ENCODE data around the gene AMIGO1. TPM values are rescaled to one million over a fixed set of nuclear protein-coding genes. Genes with fewer than 3 reads are reported as not detected.
"Not testable (repeated sequence)": the region's sequence is repeated elsewhere in the genome, so short reads cannot be mapped to it uniquely, and the experiment has no call there.

Gene AMIGO1
- total RNA-seq, 1 donor from 2014 or later, result 19.4 TPM

GRCh38 chr1:109474697-109475096 is 34.8 kb downstream of the AMIGO1 start:
- DNase-seq, result no peak
- intact Hi-C loops (cut with micrococcal nuclease), result no loop called here
- Histone ChIP-seq H3K4me1 (peaks cover 28% of the 10 kb centered on the region), H3K4me3 (no peak overlapping the region), H3K36me3 (peaks cover 18% of the 10 kb centered on the region), H3K9me3 (replicated peaks) (no peaks in the 10 kb centered on the region), H3K27ac (replicated peaks) (no peak overlapping the region), H3K27me3 (ENCODE audit: low read depth) (peaks cover 21% of the 10 kb centered on the region)
- TF ChIP-seq CTCF (IDR thresholded peaks at IDR 0.05; ENCODE audit: borderline replicate concordance), result no peak

GRCh38 chr1:109473284-109474057 is 36.1 kb downstream of the AMIGO1 start:
- peaks cover 30% of the 10 kb centered on the region for H3K27me3 ChIP-seq (ENCODE audit: low read depth)
- intact Hi-C loops (cut with micrococcal nuclease); H3K9me3 ChIP-seq (replicated peaks); H3K27ac ChIP-seq (replicated peaks); H3K4me3 ChIP-seq; DNase-seq: not testable (repeated sequence)
- H3K4me1 ChIP-seq, result peaks cover 28% of the 10 kb centered on the region
- peaks cover 16% of the 10 kb centered on the region for H3K36me3 ChIP-seq

- no peak for DNase-seq
- TF ChIP-seq CTCF (IDR thresholded peaks at IDR 0.05; ENCODE audit: borderline replicate concordance), result no peak
- intact Hi-C loops (cut with micrococcal nuclease), result no loop called here
- peaks cover 33% of the 10 kb centered on the region for H3K4me1 ChIP-seq
- H3K36me3 ChIP-seq, result peaks cover 13% of the 10 kb centered on the region
- no peak overlapping the region for H3K27ac ChIP-seq (replicated peaks)
- H3K4me3 ChIP-seq, result no peak overlapping the region
- H3K27me3 ChIP-seq (ENCODE audit: low read depth), result peaks cover 30% of the 10 kb centered on the region
- H3K9me3 ChIP-seq (replicated peaks), result no peaks in the 10 kb centered on the region
Observed at GRCh38 chr1:109472779-109473178, 36.7 kb downstream of the AMIGO1 start.

GRCh38 chr1:109470245-109470644 is 39.3 kb downstream of the AMIGO1 start:
- H3K4me1 ChIP-seq, result peaks cover 59% of the 10 kb centered on the region
- intact Hi-C loops (cut with micrococcal nuclease), result no loop called here

GRCh38 chr1:109468903-109469302 is 40.6 kb downstream of the AMIGO1 start:
- no peak for DNase-seq
- Histone ChIP-seq H3K4me1 (peaks cover 51% of the 10 kb centered on the region), H3K9me3 (replicated peaks) (no peaks in the 10 kb centered on the region), H3K4me3 (no peak overlapping the region), H3K27ac (replicated peaks) (no peak overlapping the region), H3K36me3 (no peaks in the 10 kb centered on the region), H3K27me3 (ENCODE audit: low read depth) (peaks cover 62% of the 10 kb centered on the region)
- intact Hi-C loops (cut with micrococcal nuclease), result no loop called here
- no peak for TF ChIP-seq CTCF (IDR thresholded peaks at IDR 0.05; ENCODE audit: borderline replicate concordance)

More at GRCh38 chr1:109470245-109470644, 39.3 kb downstream of the AMIGO1 start:
- no peak overlapping the region for H3K4me3 ChIP-seq
- TF ChIP-seq CTCF (IDR thresholded peaks at IDR 0.05; ENCODE audit: borderline replicate concordance), result no peak
- H3K27me3 ChIP-seq (ENCODE audit: low read depth), result peaks cover 53% of the 10 kb centered on the region
- DNase-seq, result no peak
- H3K36me3 ChIP-seq, result no peaks in the 10 kb centered on the region
- H3K9me3 ChIP-seq (replicated peaks), result no peaks in the 10 kb centered on the region
- H3K27ac ChIP-seq (replicated peaks), result no peak overlapping the region

- Histone ChIP-seq H3K27me3 (ENCODE audit: low read depth) (peaks cover 70% of the 10 kb centered on the region), H3K27ac (replicated peaks) (peak overlapping the region; percentile 91)
Observed at GRCh38 chr1:109468061-109468460, 41.5 kb downstream of the AMIGO1 start.

More at GRCh38 chr1:109468061-109468460, 41.5 kb downstream of the AMIGO1 start:
- Histone ChIP-seq H3K4me1 (peaks cover 44% of the 10 kb centered on the region), H3K9me3 (replicated peaks) (no peaks in the 10 kb centered on the region), H3K36me3 (no peaks in the 10 kb centered on the region), H3K4me3 (peak overlapping the region; percentile 84)
- DNase-seq, result no peak
- intact Hi-C loops (cut with micrococcal nuclease), result no loop called here
- TF ChIP-seq CTCF (IDR thresholded peaks at IDR 0.05; ENCODE audit: borderline replicate concordance), result no peak

Data from left ventricle myocardium inferior (tissue), 1 donor.